ENCODE measurements around the gene SEPHS2.
"Not testable (repeated sequence)": the region's sequence is repeated elsewhere in the genome, so short reads cannot be mapped to it uniquely, and the experiment has no call there.

Gene SEPHS2, protein sequence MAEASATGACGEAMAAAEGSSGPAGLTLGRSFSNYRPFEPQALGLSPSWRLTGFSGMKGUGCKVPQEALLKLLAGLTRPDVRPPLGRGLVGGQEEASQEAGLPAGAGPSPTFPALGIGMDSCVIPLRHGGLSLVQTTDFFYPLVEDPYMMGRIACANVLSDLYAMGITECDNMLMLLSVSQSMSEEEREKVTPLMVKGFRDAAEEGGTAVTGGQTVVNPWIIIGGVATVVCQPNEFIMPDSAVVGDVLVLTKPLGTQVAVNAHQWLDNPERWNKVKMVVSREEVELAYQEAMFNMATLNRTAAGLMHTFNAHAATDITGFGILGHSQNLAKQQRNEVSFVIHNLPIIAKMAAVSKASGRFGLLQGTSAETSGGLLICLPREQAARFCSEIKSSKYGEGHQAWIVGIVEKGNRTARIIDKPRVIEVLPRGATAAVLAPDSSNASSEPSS
- total RNA-seq: 11.7 to 30.0 (median 18.2) reads per million in 4 donors

DNA sequence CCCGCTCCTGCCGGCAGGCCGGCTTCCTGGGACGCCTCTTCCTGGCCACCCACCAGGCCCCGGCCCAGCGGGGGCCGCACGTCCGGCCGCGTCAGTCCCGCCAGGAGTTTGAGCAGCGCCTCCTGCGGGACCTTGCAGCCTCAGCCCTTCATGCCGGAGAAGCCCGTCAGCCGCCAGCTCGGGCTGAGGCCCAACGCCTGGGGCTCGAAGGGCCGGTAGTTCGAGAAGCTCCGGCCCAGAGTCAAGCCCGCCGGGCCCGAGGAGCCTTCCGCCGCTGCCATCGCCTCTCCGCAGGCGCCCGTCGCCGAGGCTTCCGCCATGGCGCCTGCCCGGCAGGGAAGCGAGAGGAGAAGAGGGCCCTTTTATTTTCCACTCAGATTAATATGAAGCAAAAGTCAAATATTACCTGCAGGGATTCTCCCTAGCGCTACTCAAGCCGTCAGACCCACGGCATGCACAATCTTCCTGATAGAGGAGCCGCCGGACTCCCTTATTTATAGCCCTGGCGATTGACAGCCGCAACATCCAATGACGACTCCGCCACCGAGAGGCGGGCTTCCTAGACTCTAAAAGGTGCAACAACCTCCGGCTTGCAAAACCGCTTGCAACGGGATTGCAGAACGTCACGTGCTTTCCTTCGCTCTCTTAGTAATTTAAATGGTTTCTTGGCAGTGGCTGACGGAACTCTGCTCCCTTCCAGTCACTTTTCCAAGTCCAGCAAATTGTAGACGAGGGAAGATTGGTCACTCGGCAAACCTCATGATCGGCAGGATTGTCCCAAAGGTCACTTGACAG, at the start of gene SEPHS2:
Gene SEPHS2 (minus strand): TSS at position 467 of the 795 bp plus-strand sequence. CDS start 147 bp downstream, at position 320.
- DNase-seq: peak; percentile 87 to 97 (median 90)

- DNase-seq: no peak
Observed at GRCh38 chr16:30494709-30495108, 49.0 kb upstream of the SEPHS2 start.

DNA sequence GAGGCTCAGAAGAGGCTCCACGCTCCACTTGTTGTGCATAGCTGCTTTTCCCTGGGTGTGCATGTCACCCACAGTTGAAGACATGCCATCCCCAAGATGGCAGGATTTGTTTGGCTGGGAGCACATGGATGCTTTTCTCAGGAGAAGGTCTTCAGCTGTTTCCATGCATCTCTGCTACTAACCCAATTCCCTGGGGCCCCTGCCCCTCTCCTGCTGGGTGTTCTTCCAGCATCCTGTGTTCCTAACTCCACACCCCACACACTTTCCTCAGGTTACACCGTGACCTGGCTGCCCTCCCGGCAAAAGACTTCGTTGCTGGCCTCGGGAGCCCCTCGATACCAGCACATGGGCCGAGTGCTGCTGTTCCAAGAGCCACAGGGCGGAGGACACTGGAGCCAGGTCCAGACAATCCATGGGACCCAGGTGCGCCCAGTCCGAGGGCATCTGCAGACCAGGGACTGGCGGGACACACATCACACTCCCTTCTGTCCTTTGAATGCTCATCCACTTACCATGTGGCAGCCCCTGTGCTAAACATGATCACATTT, 48.3 kb upstream of the SEPHS2 start:
- DNase-seq: no peak

GRCh38 chr16:30491744-30492308, 46.2 kb upstream of the SEPHS2 start:
- peak in 1 of 5 donors; percentile 33 for DNase-seq

- DNase-seq: no peak
Observed at GRCh38 chr16:30491229-30491628, 45.6 kb upstream of the SEPHS2 start.

DNA sequence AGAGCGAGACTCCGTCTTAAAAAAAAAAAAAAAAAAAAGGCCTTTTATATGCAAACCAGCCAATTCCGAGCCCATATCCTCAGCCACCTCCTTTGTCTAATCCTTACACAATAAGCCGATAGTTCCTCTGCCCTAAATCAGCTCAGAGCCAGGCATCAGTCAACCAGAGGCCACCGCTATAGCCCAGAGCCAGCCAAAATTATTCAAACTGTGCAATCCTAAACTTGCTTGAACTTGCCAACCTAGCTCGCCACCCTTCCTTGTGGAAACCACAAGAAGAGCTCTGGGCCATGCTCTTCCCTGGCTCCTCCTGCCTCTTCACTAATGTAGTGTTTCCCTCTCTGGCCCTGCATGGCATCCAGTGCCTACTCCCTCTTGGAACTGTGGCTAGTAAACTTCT, 44.5 kb upstream of the SEPHS2 start:
- DNase-seq: no peak

DNA sequence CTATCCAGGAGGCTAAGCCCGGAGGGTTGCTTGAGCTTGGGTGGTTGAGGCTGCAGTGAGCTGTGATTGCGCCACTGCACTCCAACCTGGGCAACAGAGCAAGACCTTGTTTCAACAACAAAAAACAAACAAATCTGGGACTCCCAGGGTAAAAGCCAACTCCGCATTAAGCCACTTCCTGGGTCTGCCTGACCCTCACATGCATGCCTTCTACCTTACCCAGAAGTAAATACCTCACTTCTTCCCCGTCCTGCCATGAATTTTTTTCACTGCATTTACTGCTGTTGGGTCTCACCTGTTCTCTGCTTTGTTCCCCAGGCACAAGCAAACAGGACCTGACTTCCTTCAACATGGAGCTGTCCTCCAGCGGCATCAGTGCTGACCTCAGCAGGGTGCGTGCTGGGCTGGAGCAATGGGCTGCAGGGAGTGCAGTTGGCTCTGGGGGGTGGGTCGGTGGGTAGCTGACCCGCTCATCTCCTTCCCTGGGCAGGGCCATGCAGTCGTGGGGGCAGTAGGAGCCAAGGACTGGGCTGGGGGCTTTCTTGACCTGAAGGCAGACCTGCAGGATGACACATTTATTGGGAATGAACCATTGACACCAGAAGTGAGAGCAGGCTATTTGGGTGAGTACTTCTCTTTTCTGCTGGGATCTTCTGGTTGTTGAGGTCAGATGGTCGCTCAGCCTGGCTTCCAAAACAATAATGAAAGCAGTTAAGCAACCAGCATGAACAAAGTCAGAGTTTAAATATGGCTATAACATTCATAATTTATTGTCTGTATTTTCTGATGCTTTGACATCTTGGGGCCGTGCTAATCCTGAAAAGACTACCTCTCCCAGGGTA, 43.3 kb upstream of the SEPHS2 start:
- no peak for DNase-seq

- no peak for DNase-seq
Observed at GRCh38 chr16:30485818-30486436, 40.3 kb upstream of the SEPHS2 start.

DNA sequence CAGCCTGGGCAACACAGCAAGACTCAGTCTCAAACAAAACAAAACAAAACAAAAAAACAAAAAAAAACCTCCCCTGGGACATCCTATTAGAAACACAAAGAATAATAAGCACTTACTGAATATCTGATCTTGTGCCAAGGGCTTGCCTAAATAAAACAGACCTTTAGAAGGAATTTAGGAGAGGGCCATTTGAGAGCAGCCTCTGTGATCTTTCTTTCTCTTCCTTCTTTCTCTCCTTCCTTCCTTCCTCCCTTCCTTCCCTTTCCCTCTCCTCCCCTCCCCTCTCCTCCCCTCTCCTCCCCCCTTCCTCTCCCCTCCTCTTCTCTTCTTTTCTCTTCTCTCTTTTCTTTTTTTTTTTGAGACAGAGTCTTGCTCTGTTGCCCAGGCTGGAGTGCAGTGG, 39.2 kb upstream of the SEPHS2 start:
- no peak for DNase-seq

DNA sequence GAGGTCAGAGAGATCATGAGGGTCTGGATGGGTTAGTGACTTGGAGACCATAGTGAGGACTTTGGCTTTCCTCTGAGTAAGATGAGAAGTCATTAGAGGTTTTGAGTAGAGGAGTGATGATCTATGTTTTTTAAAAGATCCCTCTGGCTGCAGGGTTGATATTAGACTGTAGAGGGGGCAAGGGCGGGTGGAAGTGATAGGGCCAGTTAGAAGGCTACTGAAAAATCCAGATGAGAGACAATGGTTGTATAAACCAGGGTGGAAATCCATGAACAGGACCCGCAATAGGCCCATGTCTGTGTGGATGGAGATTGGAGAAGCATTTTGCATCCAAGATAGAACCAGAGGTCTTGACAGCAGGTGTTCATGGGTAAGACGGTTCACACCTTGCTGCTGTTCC, 36.7 kb upstream of the SEPHS2 start:
- DNase-seq: no peak

DNA sequence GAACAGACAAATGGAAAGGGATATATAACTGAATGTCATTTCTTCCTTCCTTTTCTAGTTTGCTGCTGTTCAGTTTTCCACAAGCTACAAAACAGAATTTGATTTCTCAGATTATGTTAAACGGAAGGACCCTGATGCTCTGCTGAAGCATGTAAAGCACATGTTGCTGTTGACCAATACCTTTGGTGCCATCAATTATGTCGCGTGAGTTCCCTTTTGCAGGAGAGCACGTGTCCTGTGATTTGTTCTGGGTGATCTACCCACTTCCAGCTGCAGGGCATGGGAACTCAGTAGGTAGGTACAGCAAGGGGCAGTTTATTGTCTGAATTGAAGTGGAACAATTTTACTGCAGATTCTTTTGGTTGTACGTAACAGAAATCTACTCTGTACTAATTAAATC, 35.7 kb upstream of the SEPHS2 start:
- DNase-seq: no peak

DNA sequence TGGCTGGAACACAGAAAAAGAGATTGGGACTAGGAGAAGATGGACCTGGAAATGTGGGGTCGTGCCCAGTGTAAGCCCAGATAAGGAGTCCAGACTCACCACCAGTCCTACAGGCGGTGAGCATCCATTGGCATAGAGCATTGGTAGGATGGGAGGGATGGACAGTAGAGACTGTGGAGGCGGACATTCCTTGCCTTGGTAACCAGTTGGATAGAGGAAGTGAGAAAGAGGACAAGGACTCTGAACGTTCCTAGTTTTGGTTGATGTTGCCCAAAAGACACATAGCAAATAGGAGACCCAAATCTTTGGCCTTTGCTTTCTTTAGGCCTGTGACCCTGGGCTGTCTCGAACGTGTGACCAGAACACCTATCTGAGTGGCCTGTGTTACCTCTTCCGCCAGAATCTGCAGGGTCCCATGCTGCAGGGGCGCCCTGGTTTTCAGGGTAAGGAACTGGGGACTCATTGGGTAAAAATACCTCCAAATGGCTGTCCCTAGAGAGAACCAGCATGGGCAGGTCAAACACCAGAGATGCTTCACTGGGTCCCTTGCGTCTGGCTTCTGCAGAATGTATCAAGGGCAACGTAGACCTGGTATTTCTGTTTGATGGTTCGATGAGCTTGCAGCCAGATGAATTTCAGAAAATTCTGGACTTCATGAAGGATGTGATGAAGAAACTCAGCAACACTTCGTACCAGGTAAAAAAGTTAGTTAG, 33.2 kb upstream of the SEPHS2 start:
- DNase-seq: no peak

DNA sequence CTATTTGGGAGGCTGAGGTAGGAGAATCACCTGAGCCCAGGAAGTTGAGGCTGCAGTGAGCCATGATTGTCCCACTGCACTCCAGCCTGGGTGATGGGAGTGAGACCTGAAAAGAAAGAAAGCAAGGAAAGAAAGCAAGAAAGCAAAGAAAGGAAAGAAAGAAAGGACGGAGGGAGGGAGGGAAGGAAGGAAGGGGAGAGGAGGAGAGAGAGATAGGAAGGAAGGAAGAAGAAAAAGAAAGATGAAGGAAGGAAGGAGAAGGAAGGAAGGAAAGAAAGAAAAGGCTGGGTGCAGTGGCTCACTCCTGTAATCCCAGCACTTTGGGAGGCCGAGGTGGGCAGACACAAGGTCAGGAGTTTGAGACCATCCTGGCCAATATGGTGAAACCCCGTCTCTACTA, 32.1 kb upstream of the SEPHS2 start:
- not testable (repeated sequence) for DNase-seq

GRCh38 chr16:30476991-30477390, 31.3 kb upstream of the SEPHS2 start:
- DNase-seq: no peak

DNA sequence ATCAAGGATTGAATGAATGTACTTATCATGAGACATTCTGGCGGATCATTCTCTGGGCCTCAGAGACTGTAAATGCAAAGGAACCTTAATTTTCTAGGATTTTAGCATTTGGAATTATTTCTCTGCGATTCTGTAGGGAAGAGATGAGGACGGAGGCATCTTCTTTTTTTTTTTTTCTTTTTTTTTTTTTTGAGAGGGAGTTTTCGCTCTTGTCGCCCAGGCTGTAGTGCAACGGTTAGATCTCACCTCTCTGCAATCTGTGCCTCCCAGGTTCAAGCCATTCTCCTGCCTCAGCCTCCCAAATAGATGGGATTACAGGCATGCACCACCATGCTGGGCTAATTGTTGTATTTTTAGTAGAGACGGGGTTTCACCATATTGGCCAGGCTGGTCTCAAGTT, 29.0 kb upstream of the SEPHS2 start:
- no peak for DNase-seq

GRCh38 chr16:30474074-30474452, 28.4 kb upstream of the SEPHS2 start:
- DNase-seq: no peak

DNA sequence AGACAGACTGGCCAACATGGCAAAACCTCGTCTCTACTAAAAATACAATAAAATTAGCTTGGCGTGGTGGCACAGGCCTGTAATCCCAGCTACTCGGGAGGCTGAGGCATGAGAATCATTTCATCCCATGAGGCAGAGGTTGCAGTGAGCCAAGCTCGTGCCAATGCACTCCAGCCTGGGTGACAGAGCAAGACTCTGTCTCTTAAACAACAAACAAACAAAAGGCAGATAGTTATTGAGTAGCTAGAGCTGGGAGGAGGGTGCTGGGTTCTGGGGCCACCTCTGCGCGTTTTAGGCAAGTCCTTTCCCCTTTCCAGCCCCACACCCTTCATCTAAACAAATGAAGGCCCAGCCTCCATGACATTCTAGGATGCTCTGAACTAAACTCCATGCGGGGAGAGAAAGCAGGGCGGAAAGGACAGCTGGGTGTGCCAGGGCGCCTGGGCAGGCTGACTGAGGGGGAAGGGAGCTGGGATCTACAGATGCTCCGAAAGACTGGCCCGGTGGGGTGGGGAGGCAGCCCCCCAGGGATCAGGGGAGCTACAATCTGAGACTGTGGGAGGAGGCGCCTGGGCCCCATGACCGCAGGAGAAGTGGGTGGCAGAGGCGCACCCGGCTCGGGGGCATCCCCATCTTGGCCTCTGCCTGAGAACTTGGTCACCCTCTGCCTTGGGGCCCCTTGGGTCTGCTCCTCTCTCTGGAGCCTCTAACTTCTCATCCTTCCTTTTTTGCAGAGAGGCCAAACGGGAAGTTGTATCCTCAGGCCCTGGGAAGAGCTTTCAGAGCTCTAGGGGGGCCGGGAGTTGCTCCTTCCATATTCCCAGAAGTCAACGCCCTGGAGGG, 27.8 kb upstream of the SEPHS2 start:
- peak in 3 of 5 donors; percentile 34 to 49 (median 42) for DNase-seq

DNA sequence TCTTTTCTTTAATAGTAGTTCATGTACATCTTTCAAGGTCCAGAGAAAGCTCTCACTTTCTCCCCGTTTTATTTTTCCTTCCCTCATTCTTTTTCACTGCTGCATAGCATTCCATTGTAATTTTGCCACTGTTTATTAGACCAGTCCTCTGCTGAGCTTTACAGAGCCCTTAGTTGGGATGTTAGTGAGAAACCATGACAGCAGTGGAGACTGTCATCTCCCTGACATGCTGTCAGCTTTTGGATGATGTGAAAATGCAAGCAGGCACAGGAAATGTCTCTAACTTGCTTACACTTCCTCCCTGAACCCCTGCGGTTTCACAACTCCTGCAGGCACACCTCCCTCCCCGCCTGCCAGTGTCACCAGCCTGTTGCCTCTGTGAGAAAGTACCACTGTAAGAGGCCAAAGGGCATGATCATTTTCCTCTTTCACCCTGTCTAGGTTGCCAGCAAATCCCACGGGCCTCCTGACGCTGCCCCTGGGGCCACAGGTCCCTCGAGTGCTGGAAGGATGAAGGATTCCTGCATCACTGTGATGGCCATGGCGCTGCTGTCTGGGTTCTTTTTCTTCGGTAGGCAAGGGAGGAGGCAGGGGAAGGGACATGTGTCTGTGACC, 26.8 kb upstream of the SEPHS2 start, which contains the start of gene ITGAL:
Gene ITGAL (plus strand): TSS at position 415 of the 615 bp plus-strand sequence. CDS start 96 bp downstream, at position 511.
- DNase-seq: peak; percentile 63 to 95 (median 77)

- no peak for DNase-seq
Observed at GRCh38 chr16:30470632-30470995, 24.9 kb upstream of the SEPHS2 start.

GRCh38 chr16:30470170-30470512, 24.5 kb upstream of the SEPHS2 start:
- DNase-seq: peak in 1 of 5 donors; percentile 58

All from T-helper 1 cell (primary cell).